OCI-LY7 (cell line): ENCODE measurements around the gene MCUR1.

Experiments
- EZH2phosphoT487 ChIP-seq: fragments of 200-600 bp; sonication (generic); IDR thresholded peaks from 2 replicates; pipeline ENCODE4 v1.6.1; 2018; ENCODE audit warnings: low read depth, borderline replicate concordance, mild to moderate bottlenecking, mixed run types, antibody characterized with exemption, low read length, moderate library complexity, mixed read lengths
- TF ChIP-seq, protein P1 (sequence below): fragments of 200-600 bp; sonication (generic); conservative IDR thresholded peaks from 2 replicates; pipeline ENCODE4 v1.5.1; 2014; ENCODE audit warnings: mild to moderate bottlenecking, antibody characterized with exemption, low read length, moderate library complexity, mixed read lengths

DNA sequence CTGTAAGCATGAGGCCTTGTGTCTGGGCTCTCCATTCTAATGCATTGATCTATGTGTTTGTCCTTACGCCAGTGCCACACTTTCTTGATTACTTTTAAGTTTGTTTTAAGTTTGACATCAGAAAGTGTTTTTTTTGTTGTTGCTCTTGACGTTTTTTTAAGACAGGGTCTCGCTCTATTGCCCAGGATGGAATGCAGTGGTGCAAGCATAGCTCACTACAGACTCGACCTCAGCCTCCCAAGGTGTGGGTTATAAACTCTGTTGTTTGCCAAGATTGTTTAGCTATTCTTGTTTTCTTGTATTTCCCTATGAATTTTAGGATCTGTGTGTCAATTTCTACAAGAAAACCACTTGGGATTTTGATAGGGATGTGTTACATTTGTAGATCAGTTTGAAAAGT lies 5.6 kb downstream of the MCUR1 start:
- TF ChIP-seq, protein P1, sequence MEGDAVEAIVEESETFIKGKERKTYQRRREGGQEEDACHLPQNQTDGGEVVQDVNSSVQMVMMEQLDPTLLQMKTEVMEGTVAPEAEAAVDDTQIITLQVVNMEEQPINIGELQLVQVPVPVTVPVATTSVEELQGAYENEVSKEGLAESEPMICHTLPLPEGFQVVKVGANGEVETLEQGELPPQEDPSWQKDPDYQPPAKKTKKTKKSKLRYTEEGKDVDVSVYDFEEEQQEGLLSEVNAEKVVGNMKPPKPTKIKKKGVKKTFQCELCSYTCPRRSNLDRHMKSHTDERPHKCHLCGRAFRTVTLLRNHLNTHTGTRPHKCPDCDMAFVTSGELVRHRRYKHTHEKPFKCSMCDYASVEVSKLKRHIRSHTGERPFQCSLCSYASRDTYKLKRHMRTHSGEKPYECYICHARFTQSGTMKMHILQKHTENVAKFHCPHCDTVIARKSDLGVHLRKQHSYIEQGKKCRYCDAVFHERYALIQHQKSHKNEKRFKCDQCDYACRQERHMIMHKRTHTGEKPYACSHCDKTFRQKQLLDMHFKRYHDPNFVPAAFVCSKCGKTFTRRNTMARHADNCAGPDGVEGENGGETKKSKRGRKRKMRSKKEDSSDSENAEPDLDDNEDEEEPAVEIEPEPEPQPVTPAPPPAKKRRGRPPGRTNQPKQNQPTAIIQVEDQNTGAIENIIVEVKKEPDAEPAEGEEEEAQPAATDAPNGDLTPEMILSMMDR: no peak
- TF ChIP-seq EZH2phosphoT487: no peak
